OCI-LY3 (cell line): ENCODE measurements around the gene TMEM260.

ENCODE experiments used
- CTCF ChIP-seq: fragments of 200-600, 300-600 bp; sonication (generic); IDR thresholded peaks from 2 replicates; pipeline ENCODE4 v1.5.1; 2014; ENCODE audit warnings: antibody characterized with exemption, low read length, low read depth
- EZH2phosphoT487 ChIP-seq: fragments of 200-600 bp; shearing (Covaris generic); IDR thresholded peaks from 2 replicates; pipeline ENCODE4 v1.6.1; 2018; ENCODE audit warnings: antibody characterized with exemption, mixed run types, low read depth

- TF ChIP-seq CTCF (no peak), EZH2phosphoT487 (no peak)
Observed at GRCh38 chr14:56617084-56617483, 37.5 kb downstream of the TMEM260 start.
